ENCODE results near the gene PSMB11. TPM values are rescaled to one million over a fixed set of nuclear protein-coding genes. Genes with fewer than 3 reads are reported as not detected.

PSMB11 gene
- total RNA-seq, 1 experiment from 2014 or later: not detected

GRCh38 chr14:23045419-23046357 is 3.7 kb downstream of the PSMB11 start:
- DNase-seq: no peak
- Histone ChIP-seq H3K36me3 (peaks cover 5% of the 10 kb centered on the region; the same call in 1 of the 2 replicates), H3K9me3 (replicated peaks) (no peaks in the 10 kb centered on the region), H3K27ac (no peak overlapping the region), H3K27me3 (no peaks in the 10 kb centered on the region), H3K4me3 (no peak overlapping the region), H3K4me1 (no peaks in the 10 kb centered on the region)

GRCh38 chr14:23047034-23047634 is 5.1 kb downstream of the PSMB11 start:
- no peak for DNase-seq
- no peak overlapping the region for H3K4me3 ChIP-seq
- H3K27ac ChIP-seq: no peak overlapping the region
- no peaks in the 10 kb centered on the region for H3K27me3 ChIP-seq
- H3K9me3 ChIP-seq (replicated peaks): no peaks in the 10 kb centered on the region
- H3K4me1 ChIP-seq: no peaks in the 10 kb centered on the region
- H3K36me3 ChIP-seq: peaks cover 5% of the 10 kb centered on the region; the same call in 1 of the 2 replicates

- peaks cover 5% of the 10 kb centered on the region; the same call in 1 of the 2 replicates for H3K36me3 ChIP-seq
- no peak overlapping the region for H3K27ac ChIP-seq
- no peaks in the 10 kb centered on the region for H3K9me3 ChIP-seq (replicated peaks)
- H3K4me3 ChIP-seq: no peak overlapping the region
- H3K27me3 ChIP-seq: no peaks in the 10 kb centered on the region
- H3K4me1 ChIP-seq: no peaks in the 10 kb centered on the region
- DNase-seq: no peak
Measured at GRCh38 chr14:23047751-23048693, 6.0 kb downstream of the PSMB11 start.

- DNase-seq: no peak
- H3K27me3 ChIP-seq: no peaks in the 10 kb centered on the region
Measured at GRCh38 chr14:23049011-23049410, 7.0 kb downstream of the PSMB11 start.

GRCh38 chr14:23051141-23052057 is 9.4 kb downstream of the PSMB11 start:
- H3K27ac ChIP-seq: no peak overlapping the region
- H3K4me3 ChIP-seq: no peak overlapping the region
- peaks cover 3% of the 10 kb centered on the region; the same call in 1 of the 2 replicates for H3K4me1 ChIP-seq
- H3K27me3 ChIP-seq: no peaks in the 10 kb centered on the region
- peaks cover 5% of the 10 kb centered on the region; the same call in 1 of the 2 replicates for H3K36me3 ChIP-seq
- H3K9me3 ChIP-seq (replicated peaks): no peaks in the 10 kb centered on the region
- no peak for DNase-seq

More at GRCh38 chr14:23049011-23049410, 7.0 kb downstream of the PSMB11 start:
- Histone ChIP-seq H3K36me3 (peaks cover 5% of the 10 kb centered on the region; the same call in 1 of the 2 replicates), H3K9me3 (replicated peaks) (no peaks in the 10 kb centered on the region), H3K4me3 (no peak overlapping the region), H3K4me1 (no peaks in the 10 kb centered on the region), H3K27ac (no peak overlapping the region)

- no peak overlapping the region for H3K27ac ChIP-seq
- no peak for DNase-seq
- no peak overlapping the region for H3K4me3 ChIP-seq
- H3K27me3 ChIP-seq: no peaks in the 10 kb centered on the region
- H3K36me3 ChIP-seq: peaks cover 5% of the 10 kb centered on the region; the same call in 1 of the 2 replicates
- H3K9me3 ChIP-seq (replicated peaks): no peaks in the 10 kb centered on the region
- peaks cover 3% of the 10 kb centered on the region; the same call in 1 of the 2 replicates for H3K4me1 ChIP-seq
Measured at GRCh38 chr14:23052182-23052623, 10.2 kb downstream of the PSMB11 start.

- no peak for DNase-seq
- Histone ChIP-seq H3K4me3 (no peak overlapping the region), H3K9me3 (replicated peaks) (no peaks in the 10 kb centered on the region), H3K36me3 (peaks cover 5% of the 10 kb centered on the region; the same call in 1 of the 2 replicates), H3K27ac (no peak overlapping the region), H3K4me1 (peaks cover 3% of the 10 kb centered on the region; the same call in 1 of the 2 replicates), H3K27me3 (no peaks in the 10 kb centered on the region)
Measured at GRCh38 chr14:23052671-23053070, 10.7 kb downstream of the PSMB11 start.

GRCh38 chr14:23053426-23053825 is 11.4 kb downstream of the PSMB11 start:
- no peaks in the 10 kb centered on the region for H3K27me3 ChIP-seq
- no peak overlapping the region for H3K27ac ChIP-seq
- no peaks in the 10 kb centered on the region for H3K9me3 ChIP-seq (replicated peaks)
- no peak overlapping the region for H3K4me3 ChIP-seq
- peaks cover 3% of the 10 kb centered on the region; the same call in 1 of the 2 replicates for H3K4me1 ChIP-seq
- DNase-seq: no peak
- peaks cover 3% of the 10 kb centered on the region; the same call in 1 of the 2 replicates for H3K36me3 ChIP-seq

GRCh38 chr14:23054000-23054811 is 12.2 kb downstream of the PSMB11 start:
- no peak overlapping the region for H3K27ac ChIP-seq

GRCh38 chr14:23055147-23055550 is 13.1 kb downstream of the PSMB11 start:
- Histone ChIP-seq H3K27ac (no peak overlapping the region), H3K27me3 (no peaks in the 10 kb centered on the region)

More at GRCh38 chr14:23054000-23054811, 12.2 kb downstream of the PSMB11 start:
- Histone ChIP-seq H3K36me3 (peaks cover 4% of the 10 kb centered on the region; the same call in 1 of the 2 replicates), H3K27me3 (no peaks in the 10 kb centered on the region), H3K9me3 (replicated peaks) (no peaks in the 10 kb centered on the region), H3K4me3 (no peak overlapping the region), H3K4me1 (peaks cover 3% of the 10 kb centered on the region; the same call in 1 of the 2 replicates)
- peak in 1 of 2 experiments; percentile 32 for DNase-seq

GRCh38 chr14:23055621-23056144 is 13.7 kb downstream of the PSMB11 start:
- Histone ChIP-seq H3K27ac (no peak overlapping the region), H3K36me3 (peaks cover 13% of the 10 kb centered on the region), H3K27me3 (no peaks in the 10 kb centered on the region), H3K4me3 (no peak overlapping the region; the same call in 1 of the 2 replicates), H3K4me1 (peaks cover 3% of the 10 kb centered on the region; the same call in 1 of the 2 replicates), H3K9me3 (replicated peaks) (no peaks in the 10 kb centered on the region)
- DNase-seq: peak; percentile 31 to 48

More at GRCh38 chr14:23055147-23055550, 13.1 kb downstream of the PSMB11 start:
- peaks cover 3% of the 10 kb centered on the region; the same call in 1 of the 2 replicates for H3K4me1 ChIP-seq
- no peaks in the 10 kb centered on the region for H3K9me3 ChIP-seq (replicated peaks)
- DNase-seq: no peak
- no peak overlapping the region for H3K4me3 ChIP-seq
- H3K36me3 ChIP-seq: peaks cover 7% of the 10 kb centered on the region

Data from SJCRH30 (cell line).